WTC11 (cell line): ENCODE measurements around the gene TRIOBP.

Source experiments
- ATF2 ChIP-seq: sonication (generic); formaldehyde crosslinking; IDR thresholded peaks from 2 replicates; pipeline ENCODE4 v1.8.1; 2022; ENCODE audit warnings: low read depth, missing genetic modification reagents, borderline replicate concordance
- CTCF ChIP-seq: fragments of 200-600 bp; IDR thresholded peaks from 2 replicates; pipeline ENCODE4 v1.8.0; 2022; ENCODE audit warnings: antibody characterized with exemption

- TF ChIP-seq ATF2 (CRISPR knock-in tag) (no peak), CTCF (no peak)
Measured at GRCh38 chr22:37647928-37648327, 48.9 kb upstream of the TRIOBP start.
